ENCODE data around the gene EFCAB9. TPM values are rescaled to one million over a fixed set of nuclear protein-coding genes. Genes with fewer than 3 reads are reported as not detected.
"Not testable (repeated sequence)": the region's sequence is repeated elsewhere in the genome, so short reads cannot be mapped to it uniquely, and the experiment has no call there.

EFCAB9 gene
- polyA plus RNA-seq, 1 of the 3 experiments (the other 2 are of a cell fraction) = 0.10 TPM

DNA sequence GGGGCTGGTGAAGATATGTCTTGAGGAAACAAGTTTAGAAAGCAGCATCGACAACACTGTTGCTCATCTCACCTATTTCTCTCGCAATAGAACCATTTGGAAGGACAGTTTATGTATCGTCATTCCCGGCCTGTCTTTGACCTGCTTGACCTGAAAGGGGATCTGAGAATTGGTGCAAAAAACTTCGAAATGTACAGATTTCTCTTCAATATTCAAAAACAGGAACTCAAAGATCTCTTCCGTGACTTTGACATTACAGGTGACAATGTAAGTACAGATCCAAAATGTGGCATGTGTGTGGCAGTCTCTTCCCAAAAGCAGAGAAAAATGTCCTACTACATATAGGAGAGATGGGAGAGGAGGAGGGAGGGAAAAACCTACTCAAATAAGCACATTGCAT, 6.5 kb downstream of the EFCAB9 start:
- Histone ChIP-seq H3K4me2 (no peak overlapping the region), H3K4me3 (ENCODE audit: low read depth in 2 of 2, low read length in 1 of 2) (no peak overlapping the region), H4K20me1 (ENCODE audit: insufficient read depth) (no peaks in the 10 kb centered on the region), H3K36me3 (replicated peaks in 1 of 2; ENCODE audit: control insufficient read depth in 1 of 2, insufficient read depth in 2 of 2, low read length in 1 of 2) (peaks cover 0 to 3% of the 10 kb centered on the region in 2 experiments), H2AFZ (ENCODE audit: low read depth) (no peak overlapping the region), H3K79me2 (ENCODE audit: insufficient read depth) (no peaks in the 10 kb centered on the region), H3K9ac (no peak overlapping the region), H3F3A (replicated peaks; ENCODE audit: insufficient read depth) (no peaks in the 10 kb centered on the region), H3K9me3 (no peaks in the 10 kb centered on the region), H3K27ac (ENCODE audit: low read depth in 2 of 2, low read length in 1 of 2) (no peak overlapping the region), H3K27me3 (ENCODE audit: insufficient read depth) (no peaks in the 10 kb centered on the region), H3K4me1 (ENCODE audit: control insufficient read depth in 1 of 2, insufficient read depth in 2 of 2, low read depth in 1 of 2, low read length in 1 of 2) (no peaks in the 10 kb centered on the region), H3K9me2 (no peaks in the 10 kb centered on the region)
- ChIA-PET CTCF (interaction anchor here (2.1 kb wide), 1 partner anchor 12 kb away, joined by 12 read pairs; the partner anchor contains the start of gene STK10), POLR2A (no interaction called here)
- TF ChIP-seq, protein P1, sequence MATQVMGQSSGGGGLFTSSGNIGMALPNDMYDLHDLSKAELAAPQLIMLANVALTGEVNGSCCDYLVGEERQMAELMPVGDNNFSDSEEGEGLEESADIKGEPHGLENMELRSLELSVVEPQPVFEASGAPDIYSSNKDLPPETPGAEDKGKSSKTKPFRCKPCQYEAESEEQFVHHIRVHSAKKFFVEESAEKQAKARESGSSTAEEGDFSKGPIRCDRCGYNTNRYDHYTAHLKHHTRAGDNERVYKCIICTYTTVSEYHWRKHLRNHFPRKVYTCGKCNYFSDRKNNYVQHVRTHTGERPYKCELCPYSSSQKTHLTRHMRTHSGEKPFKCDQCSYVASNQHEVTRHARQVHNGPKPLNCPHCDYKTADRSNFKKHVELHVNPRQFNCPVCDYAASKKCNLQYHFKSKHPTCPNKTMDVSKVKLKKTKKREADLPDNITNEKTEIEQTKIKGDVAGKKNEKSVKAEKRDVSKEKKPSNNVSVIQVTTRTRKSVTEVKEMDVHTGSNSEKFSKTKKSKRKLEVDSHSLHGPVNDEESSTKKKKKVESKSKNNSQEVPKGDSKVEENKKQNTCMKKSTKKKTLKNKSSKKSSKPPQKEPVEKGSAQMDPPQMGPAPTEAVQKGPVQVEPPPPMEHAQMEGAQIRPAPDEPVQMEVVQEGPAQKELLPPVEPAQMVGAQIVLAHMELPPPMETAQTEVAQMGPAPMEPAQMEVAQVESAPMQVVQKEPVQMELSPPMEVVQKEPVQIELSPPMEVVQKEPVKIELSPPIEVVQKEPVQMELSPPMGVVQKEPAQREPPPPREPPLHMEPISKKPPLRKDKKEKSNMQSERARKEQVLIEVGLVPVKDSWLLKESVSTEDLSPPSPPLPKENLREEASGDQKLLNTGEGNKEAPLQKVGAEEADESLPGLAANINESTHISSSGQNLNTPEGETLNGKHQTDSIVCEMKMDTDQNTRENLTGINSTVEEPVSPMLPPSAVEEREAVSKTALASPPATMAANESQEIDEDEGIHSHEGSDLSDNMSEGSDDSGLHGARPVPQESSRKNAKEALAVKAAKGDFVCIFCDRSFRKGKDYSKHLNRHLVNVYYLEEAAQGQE (IDR thresholded peaks at IDR 0.05; ENCODE audit: low read depth, low read length) = no peak
- TF ChIP-seq NFIC (IDR thresholded peaks at IDR 0.05; ENCODE audit: borderline replicate concordance) (no peak), JUND (IDR thresholded peaks at IDR 0.05) (no peak), GATA2 (CRISPR knock-in tag; IDR thresholded peaks at IDR 0.05) (no peak), RXRA (IDR thresholded peaks at IDR 0.05; ENCODE audit: borderline replicate concordance, low read depth) (no peak), GABPA (IDR thresholded peaks at IDR 0.05; ENCODE audit: low read depth) (no peak)
- TF ChIP-seq, protein P2, sequence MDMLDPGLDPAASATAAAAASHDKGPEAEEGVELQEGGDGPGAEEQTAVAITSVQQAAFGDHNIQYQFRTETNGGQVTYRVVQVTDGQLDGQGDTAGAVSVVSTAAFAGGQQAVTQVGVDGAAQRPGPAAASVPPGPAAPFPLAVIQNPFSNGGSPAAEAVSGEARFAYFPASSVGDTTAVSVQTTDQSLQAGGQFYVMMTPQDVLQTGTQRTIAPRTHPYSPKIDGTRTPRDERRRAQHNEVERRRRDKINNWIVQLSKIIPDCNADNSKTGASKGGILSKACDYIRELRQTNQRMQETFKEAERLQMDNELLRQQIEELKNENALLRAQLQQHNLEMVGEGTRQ (IDR thresholded peaks at IDR 0.05; ENCODE audit: borderline replicate concordance, low read depth, low read length) = no peak
- TF ChIP-seq, protein P3, sequence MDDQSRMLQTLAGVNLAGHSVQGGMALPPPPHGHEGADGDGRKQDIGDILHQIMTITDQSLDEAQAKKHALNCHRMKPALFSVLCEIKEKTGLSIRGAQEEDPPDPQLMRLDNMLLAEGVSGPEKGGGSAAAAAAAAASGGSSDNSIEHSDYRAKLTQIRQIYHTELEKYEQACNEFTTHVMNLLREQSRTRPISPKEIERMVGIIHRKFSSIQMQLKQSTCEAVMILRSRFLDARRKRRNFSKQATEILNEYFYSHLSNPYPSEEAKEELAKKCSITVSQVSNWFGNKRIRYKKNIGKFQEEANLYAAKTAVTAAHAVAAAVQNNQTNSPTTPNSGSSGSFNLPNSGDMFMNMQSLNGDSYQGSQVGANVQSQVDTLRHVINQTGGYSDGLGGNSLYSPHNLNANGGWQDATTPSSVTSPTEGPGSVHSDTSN (IDR thresholded peaks at IDR 0.05) = no peak
- TF ChIP-seq, protein P4, sequence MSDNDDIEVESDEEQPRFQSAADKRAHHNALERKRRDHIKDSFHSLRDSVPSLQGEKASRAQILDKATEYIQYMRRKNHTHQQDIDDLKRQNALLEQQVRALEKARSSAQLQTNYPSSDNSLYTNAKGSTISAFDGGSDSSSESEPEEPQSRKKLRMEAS (IDR thresholded peaks at IDR 0.05; ENCODE audit: low read depth) = no peak
- DNase-seq = no peak
- WGBS (ENCODE audit: low lambda C conversion rate) = 97% methylated on average over 6 of the region's 6 CpGs

DNA sequence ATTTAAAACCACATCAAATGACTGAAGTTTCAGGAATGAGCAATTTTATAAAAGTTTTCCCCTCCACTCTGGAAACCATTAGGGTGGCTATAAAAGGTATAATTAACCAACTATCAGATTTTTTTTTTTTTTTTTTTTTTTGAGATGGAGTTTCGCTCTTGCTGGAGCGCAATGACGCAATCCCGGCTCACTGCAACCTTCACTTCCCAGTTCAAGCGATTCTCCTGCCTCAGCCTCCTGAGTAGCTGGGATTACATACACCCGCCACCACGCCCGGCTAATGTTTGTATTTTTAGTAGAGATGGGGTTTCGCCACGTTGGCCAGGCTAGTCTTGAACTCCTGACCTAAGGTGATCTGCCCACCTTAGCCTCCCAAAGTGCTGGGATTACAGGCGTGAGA, 12.0 kb downstream of the EFCAB9 start:
- H3K9ac ChIP-seq; H3K4me1 ChIP-seq (ENCODE audit: control insufficient read depth in 1 of 2, insufficient read depth in 2 of 2, low read depth in 1 of 2, low read length in 1 of 2); DNase-seq; H3K4me3 ChIP-seq (ENCODE audit: low read depth in 2 of 2, low read length in 1 of 2); H4K20me1 ChIP-seq (ENCODE audit: insufficient read depth); POLR2A ChIA-PET; H3K27ac ChIP-seq (ENCODE audit: low read depth in 2 of 2, low read length in 1 of 2); H3F3A ChIP-seq (replicated peaks; ENCODE audit: insufficient read depth); H3K9me3 ChIP-seq; H2AFZ ChIP-seq (ENCODE audit: low read depth); H3K9me2 ChIP-seq; CTCF ChIA-PET; H3K4me2 ChIP-seq; H3K27me3 ChIP-seq (ENCODE audit: insufficient read depth): not testable (repeated sequence)
- Histone ChIP-seq H3K36me3 (replicated peaks in 1 of 2; ENCODE audit: control insufficient read depth in 1 of 2, insufficient read depth in 2 of 2, low read length in 1 of 2) (peaks cover 9 to 21% of the 10 kb centered on the region in 2 experiments), H3K79me2 (ENCODE audit: insufficient read depth) (peaks cover 24% of the 10 kb centered on the region; the same call in 1 of the 2 replicates)
- WGBS (ENCODE audit: low lambda C conversion rate) = 98% methylated on average over 11 of the region's 11 CpGs
